Activated T-helper 1 cell treated with anti-CD3 and anti-CD28 coated beads, Interleukin-12 subunit alpha, Interleukin-12 subunit beta, Interleukin-2, Interleukin-4 antibody, amounts not matched to agents 30 ng/mL and 10 ng/mL and 1 ng/mL, durations not matched to agents 14 hours and 24 hours and 36 hours (primary cell): ENCODE results near the gene CLDN22. TPM values are rescaled to one million over a fixed set of nuclear protein-coding genes. Genes with fewer than 3 reads are reported as not detected.

ENCODE experiments used
- DNase-seq: peaks from one replicate; pipeline ENCODE4 v3.0.0; 2021; ENCODE audit warnings: low spot score
- H3K27ac Mint-ChIP-seq: one replicate; pipeline ENCODE4 v1.8.0; 2021; ENCODE audit warnings: mild to moderate bottlenecking, mixed read lengths
- H3K27me3 Mint-ChIP-seq: one replicate; pipeline ENCODE4 v1.8.0; 2022; ENCODE audit warnings: mild to moderate bottlenecking, moderate library complexity, mixed read lengths; ENCODE audit not compliant: insufficient read depth
- H3K36me3 Mint-ChIP-seq: one replicate; pipeline ENCODE4 v1.8.0; 2021; ENCODE audit warnings: low read depth, mixed read lengths
- H3K4me1 Mint-ChIP-seq: one replicate; pipeline ENCODE4 v1.8.0; 2021; ENCODE audit warnings: low read depth, mixed read lengths
- H3K4me3 Mint-ChIP-seq: one replicate; pipeline ENCODE4 v1.8.0; 2021; ENCODE audit warnings: mild to moderate bottlenecking, moderate library complexity, mixed read lengths
- H3K9me3 Mint-ChIP-seq: one replicate; pipeline ENCODE4 v1.8.0; 2021; ENCODE audit warnings: mixed read lengths
- intact Hi-C: fragments of 100-400 bp; cut with micrococcal nuclease; formaldehyde crosslinking; loops from one replicate; pipeline ENCODE4 v1.15.1; 2024
- total RNA-seq: library from RNA; stranded (reverse); gene quantifications from 2 replicates; pipeline ENCODE4 v1.2.3, GENCODE V29; 2022

The CLDN22 gene
- not detected in 2 replicates for total RNA-seq

DNA sequence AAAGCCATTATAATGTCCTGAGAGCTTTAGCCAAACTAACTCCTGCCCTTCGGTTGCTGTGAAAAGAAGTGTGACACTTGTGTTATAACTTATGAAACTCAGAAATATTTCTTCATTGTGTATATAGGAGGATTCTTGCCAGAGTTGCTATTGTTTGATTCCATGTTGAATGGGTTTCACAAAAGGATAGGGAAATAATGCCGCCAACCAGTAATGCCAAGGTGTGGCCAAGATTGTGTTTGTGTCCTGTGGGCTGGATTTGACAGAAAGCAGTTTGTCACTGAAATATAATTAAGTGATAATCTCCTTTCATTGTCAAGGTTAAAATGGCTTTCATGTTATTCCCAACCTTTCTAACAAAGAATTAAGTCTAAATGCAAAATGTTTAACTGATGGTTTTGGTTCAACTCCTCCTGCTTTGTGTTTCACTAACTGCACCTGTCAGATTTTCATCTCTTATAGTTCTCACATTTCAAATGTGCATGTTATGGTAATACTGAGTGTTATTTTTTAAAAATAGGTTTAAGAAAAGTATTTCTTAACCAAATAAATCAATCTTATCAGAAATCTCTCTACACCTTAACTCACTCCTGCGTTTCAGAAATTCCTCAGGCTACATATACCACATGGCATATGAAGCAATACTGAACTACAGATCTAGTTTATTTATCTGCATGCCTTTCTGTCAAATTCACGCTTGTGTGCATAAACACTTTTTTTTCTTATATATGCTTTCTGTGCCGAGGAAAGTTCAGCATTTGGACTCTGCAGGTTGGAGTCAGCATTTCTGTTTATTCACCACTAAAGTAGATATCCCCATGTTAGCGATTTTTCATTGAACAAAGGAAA is at the start of gene CLDN22:
Gene CLDN22, minus strand, starts transcription at position 66 of the 849 bp plus-strand sequence. Its CDS starts 58 bp downstream, at position 8.
- no peak for DNase-seq
- intact Hi-C loops, result no loop called here
- Mint-ChIP-seq H3K27ac (no peak within 1 kb of the TSS), H3K36me3 (no peaks in the 10 kb centered on the region), H3K4me1 (peaks cover 13% of the 10 kb centered on the region), H3K9me3 (no peaks in the 10 kb centered on the region), H3K27me3 (no peaks in the 10 kb centered on the region), H3K4me3 (no peak within 1 kb of the TSS)

DNA sequence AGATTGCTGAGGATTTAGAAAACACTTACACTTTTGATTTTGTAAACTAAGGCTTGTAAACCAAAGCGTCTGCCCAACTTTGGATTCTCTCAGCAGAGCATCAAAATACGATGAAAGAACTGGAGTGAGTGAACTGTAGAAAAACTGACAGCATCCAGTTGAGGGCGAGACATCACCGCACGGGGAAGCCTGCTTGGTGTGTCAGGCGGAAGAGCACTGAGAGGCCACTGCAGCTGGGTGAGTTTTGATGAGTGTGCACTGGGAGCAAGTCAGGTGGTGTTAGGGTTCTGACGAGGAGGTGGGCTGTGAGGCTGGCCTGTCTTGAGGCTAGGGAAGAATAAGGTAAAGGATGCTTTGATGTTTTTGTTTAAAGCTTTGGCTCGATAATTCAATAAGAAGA is 49.0 kb upstream of the CLDN22 start:
- intact Hi-C loops, result no loop called here
- peaks cover 11% of the 10 kb centered on the region for H3K9me3 Mint-ChIP-seq

DNA sequence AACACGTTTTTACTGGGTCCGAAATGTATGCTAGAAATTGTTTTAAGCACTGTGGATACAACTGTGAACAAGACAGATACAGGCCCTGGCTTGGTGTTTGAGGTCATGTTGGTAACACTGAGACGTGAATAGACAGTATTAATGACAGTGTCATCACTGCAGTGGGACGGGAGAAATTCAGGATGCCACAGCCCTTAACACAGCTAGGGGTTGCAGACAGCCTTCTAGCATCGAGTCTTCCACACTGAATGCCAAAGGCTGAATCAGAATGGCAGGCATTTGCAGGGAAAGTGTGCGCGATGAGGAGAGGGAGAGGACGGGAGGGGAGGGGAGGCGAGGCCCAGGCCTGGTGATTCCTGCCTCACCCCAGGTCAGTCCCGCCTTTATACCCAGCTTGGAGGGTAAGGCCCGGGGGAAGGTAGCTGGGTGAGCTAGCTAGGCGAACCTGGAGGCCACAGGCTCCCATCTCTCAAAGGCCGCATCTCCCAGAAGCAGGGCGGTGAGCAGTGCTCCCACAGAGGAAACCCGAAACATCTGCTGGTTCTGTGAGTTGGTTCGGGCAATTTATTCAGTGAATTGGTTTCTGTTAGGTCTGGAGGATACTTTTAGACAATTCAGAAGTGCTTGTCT is 46.2 kb upstream of the CLDN22 start:
- Mint-ChIP-seq H3K36me3 (no peaks in the 10 kb centered on the region), H3K4me3 (no peak overlapping the region), H3K4me1 (no peaks in the 10 kb centered on the region), H3K9me3 (no peaks in the 10 kb centered on the region), H3K27me3 (peaks cover 2% of the 10 kb centered on the region), H3K27ac (no peak overlapping the region)
- no peak for DNase-seq
- intact Hi-C loops, result no loop called here

More for the DNA sequence above, 49.0 kb upstream of the CLDN22 start:
- peaks cover 3% of the 10 kb centered on the region for H3K27me3 Mint-ChIP-seq
- DNase-seq, result no peak
- H3K36me3 Mint-ChIP-seq, result no peaks in the 10 kb centered on the region
- H3K27ac Mint-ChIP-seq, result no peak overlapping the region
- no peak overlapping the region for H3K4me3 Mint-ChIP-seq
- no peaks in the 10 kb centered on the region for H3K4me1 Mint-ChIP-seq

DNA sequence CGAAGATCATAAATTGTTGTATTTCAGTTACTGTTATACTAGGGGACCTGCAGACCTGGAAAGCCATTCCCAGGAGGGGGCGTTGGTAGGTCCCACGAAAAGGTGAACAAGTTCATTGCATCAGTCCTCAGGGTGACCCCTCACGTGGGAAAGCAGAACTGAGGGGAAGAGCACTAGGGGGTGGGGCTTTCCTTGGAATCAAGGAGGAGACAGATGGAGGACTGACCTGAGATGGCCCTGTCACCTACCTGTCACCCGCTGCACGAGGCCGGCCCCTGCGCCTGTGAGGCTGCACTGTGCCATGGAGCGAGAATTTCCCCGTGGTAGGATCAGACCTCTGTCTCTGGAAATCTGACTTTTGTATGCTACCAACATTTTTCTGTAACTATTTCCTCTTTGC is 43.9 kb upstream of the CLDN22 start:
- H3K9me3 Mint-ChIP-seq, result no peaks in the 10 kb centered on the region
- H3K36me3 Mint-ChIP-seq, result no peaks in the 10 kb centered on the region
- no peaks in the 10 kb centered on the region for H3K4me1 Mint-ChIP-seq
- no peak overlapping the region for H3K27ac Mint-ChIP-seq
- DNase-seq, result no peak
- intact Hi-C loops, result no loop called here
- no peak overlapping the region for H3K4me3 Mint-ChIP-seq
- peaks cover 2% of the 10 kb centered on the region for H3K27me3 Mint-ChIP-seq

DNA sequence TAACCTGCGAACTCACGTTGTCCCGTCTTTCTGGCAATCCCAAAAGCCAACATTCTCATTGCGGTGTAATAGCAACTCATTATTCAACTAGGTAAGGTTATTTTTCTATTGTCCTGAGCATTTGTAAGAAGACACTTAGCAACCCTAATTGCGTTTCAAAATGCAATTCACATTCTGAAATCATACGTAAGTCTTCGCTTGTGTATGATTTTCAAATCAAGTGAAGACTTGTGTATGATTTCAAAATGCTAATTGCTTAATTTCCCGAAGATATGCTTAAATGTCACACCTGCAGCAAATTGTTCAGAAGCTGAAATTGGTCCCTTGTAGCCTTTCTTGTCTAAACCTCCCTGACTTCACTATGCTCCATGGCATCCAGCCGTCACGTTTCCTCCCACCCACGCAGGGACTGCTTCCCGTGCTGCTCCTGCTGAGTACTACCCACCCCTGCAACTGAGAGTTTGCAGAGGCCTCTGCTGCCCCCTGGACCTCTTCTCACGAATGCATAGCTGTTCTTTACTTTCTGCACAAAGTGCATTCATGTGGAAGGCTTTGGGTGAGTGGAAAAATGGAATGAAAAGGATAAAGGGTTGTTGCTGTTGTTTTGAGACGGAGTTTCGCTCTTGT is 43.0 kb upstream of the CLDN22 start:
- peaks cover 2% of the 10 kb centered on the region for H3K27me3 Mint-ChIP-seq
- no peak for DNase-seq

DNA sequence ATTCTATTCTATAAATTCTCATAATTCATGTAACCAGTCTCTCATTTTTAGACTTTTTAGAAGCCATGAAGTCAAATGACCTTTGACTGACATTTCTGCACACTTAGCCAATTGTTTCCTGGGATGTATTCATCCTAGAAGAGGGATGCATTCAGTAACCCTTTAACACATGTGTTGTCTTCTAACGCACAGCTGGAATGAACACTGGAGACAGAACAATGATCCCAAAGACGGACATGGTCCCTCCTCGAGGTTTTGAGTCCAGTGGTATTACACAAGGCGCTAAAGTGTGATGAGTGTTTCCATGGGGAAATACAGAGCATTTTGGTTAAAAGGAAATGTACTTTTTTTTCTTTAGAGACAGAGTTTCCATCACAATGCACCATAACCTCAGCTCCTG is 42.0 kb upstream of the CLDN22 start:
- Mint-ChIP-seq H3K27ac (no peak overlapping the region), H3K4me3 (no peak overlapping the region), H3K4me1 (no peaks in the 10 kb centered on the region), H3K9me3 (no peaks in the 10 kb centered on the region), H3K36me3 (no peaks in the 10 kb centered on the region), H3K27me3 (peaks cover 2% of the 10 kb centered on the region)
- intact Hi-C loops, result no loop called here
- DNase-seq, result no peak

More for the DNA sequence above, 43.0 kb upstream of the CLDN22 start:
- no peaks in the 10 kb centered on the region for H3K36me3 Mint-ChIP-seq
- H3K4me3 Mint-ChIP-seq, result no peak overlapping the region
- intact Hi-C loops, result no loop called here
- no peaks in the 10 kb centered on the region for H3K9me3 Mint-ChIP-seq
- H3K27ac Mint-ChIP-seq, result no peak overlapping the region
- H3K4me1 Mint-ChIP-seq, result no peaks in the 10 kb centered on the region

DNA sequence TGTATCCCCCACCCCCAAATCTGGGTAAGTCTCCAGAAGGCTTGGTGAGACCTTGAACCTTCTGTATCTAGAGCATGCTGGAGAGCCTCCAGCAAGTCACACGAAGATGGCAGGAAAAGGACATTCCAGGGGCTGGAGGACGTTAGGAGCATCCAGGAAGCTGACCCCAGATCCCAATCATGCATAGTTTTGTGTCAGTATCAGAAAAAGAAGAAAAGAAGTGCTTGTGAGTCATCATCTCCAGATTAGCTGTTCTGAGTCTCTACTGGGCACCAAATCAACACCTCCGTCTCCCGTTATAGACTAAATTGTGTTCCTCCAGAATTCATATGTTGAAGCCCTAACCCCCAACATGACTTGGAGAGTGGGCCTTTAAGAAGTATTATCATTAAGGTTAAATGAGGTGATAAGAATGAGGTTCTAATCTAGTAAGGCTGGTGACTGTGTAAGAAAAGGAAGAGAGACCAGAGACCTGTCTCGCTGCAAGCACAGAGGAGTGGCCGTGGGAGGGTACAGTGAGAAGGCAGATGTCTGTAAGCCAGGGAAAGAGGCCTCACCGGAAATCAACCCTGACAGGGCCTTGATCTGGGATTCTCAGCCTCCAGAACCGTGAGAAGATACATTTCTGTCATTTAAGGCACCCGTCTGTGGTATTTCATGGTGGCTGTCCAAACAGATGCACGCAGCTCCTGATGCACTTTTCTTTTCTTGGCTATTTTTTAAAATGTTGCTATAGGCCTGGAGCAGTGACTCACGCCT is 40.3 kb upstream of the CLDN22 start:
- intact Hi-C loops, result no loop called here
- Mint-ChIP-seq H3K4me3 (no peak overlapping the region), H3K4me1 (no peaks in the 10 kb centered on the region), H3K9me3 (no peaks in the 10 kb centered on the region), H3K36me3 (no peaks in the 10 kb centered on the region), H3K27me3 (no peaks in the 10 kb centered on the region), H3K27ac (no peak overlapping the region)
- DNase-seq, result no peak

DNA sequence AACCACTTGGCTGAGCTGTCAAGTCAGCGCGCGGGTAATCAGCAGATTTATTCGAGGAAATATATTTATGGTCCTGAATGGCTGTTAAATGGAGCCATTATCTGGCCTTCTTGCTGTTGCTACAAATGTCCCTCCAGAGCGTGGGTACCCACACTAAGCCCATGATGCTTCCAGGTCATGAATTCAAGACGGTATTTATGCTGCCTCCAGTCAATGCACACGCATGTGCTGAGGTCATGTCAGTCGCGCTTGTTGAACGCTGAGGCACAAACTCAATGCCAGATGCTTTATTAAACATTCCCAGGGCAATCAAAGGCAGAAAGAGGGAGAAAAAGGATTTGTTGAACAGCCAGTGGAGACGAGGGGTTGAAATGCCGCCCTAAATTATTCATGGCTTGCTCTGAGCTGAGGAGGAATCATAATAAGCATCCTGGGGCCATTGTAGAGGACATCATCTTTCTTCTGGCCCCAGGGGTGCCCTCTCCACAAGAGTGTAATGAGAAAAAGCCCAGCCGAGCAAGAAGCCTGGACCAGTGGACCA is 38.2 kb upstream of the CLDN22 start:
- Mint-ChIP-seq H3K4me3 (no peak overlapping the region), H3K27ac (no peak overlapping the region), H3K36me3 (no peaks in the 10 kb centered on the region), H3K4me1 (no peaks in the 10 kb centered on the region), H3K9me3 (no peaks in the 10 kb centered on the region), H3K27me3 (no peaks in the 10 kb centered on the region)
- DNase-seq, result no peak
- intact Hi-C loops, result no loop called here

DNA sequence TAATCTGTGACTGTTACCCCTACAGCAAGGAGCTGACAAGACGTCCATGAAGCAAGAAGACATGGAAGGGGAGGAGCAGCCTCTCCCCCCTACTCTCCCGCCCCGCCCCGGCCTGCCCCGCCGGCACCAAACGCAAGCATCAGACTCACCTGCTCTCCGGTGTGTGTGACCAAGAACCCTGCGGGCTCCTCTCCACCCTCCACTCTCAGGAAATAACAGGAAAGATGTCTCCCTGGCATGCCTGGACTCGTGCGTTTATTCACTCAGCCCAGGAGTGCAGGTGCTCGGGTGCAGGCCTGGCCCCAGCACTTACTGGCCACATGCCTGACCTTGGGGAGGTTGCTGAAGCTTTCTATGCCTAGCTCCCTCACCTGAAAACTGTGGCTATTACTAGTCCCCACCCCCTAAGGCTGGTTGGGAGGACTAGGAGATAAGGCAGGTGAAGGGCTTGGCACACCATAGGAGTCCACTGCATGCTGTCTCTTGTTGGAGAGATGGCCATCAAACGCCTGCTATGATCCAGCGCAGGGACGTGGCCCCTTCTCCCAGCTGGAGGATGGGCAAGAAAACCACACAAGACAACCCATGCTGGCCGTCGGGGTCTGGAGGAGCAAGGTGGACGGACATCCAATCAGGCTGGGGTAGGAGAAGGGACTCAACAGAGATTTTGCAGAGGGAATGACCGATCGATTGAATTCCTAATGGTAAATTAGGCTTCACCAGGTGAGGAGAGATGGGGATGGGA is 37.0 kb upstream of the CLDN22 start:
- H3K9me3 Mint-ChIP-seq, result no peaks in the 10 kb centered on the region
- no peaks in the 10 kb centered on the region for H3K4me1 Mint-ChIP-seq
- no peak overlapping the region for H3K4me3 Mint-ChIP-seq
- intact Hi-C loops, result no loop called here
- DNase-seq, result no peak
- H3K27me3 Mint-ChIP-seq, result no peaks in the 10 kb centered on the region
- no peak overlapping the region for H3K27ac Mint-ChIP-seq
- no peaks in the 10 kb centered on the region for H3K36me3 Mint-ChIP-seq

DNA sequence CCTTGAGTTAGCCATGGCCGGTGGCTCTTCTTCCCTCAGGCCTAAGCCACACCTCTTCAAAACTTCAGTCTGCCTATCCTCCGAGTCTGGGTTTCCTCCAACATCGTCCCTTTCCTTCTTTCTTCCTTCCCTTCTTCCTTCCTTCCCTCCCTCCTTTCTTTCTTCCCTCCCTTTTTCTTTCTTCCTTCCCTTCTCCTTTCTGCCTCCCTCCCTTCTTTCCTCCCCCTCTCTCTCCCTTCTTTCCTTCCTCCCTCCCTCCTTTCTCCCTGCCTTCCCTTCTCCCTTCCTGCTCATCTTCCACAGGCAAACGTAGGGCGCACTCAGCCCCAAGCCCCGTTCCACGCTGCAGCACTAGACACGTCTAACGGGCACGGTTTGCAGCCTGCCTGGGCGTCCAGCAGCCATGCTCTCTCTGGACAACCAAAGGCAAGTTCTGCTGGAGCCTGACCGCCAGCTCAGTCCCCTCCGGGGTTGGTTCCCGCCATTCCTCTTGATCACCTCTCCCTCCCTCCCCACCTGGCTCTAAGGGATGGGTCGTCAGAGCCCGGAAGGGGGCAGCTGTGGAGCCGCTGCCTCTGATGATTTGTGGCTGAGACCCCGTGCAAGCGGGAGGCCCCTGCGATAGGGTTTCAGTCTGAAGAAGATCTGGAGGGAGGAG is 36.2 kb upstream of the CLDN22 start:
- H3K4me1 Mint-ChIP-seq, result no peaks in the 10 kb centered on the region
- H3K9me3 Mint-ChIP-seq, result no peaks in the 10 kb centered on the region
- H3K27me3 Mint-ChIP-seq, result no peaks in the 10 kb centered on the region
- intact Hi-C loops, result no loop called here
- H3K36me3 Mint-ChIP-seq, result no peaks in the 10 kb centered on the region
- H3K27ac Mint-ChIP-seq, result no peak overlapping the region
- H3K4me3 Mint-ChIP-seq, result no peak overlapping the region
- no peak for DNase-seq

DNA sequence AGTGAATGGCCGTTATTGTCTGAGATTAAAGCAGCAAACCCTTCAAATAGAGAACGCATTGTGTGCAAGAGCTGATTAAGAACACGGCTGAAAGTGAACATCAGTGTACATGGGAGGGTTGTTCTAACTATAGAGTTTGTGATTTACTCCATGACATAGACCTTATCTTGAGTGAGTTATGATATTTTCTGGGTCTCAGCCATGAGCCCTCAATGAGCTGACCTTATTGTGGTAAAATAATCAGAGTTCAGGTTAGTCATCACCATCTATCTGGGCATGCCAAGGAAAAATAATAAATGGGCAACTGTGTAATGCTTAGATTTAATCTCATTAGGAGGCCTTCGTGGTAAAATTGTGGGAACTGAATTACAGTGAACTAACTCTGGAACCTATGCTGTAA is 35.3 kb upstream of the CLDN22 start:
- Mint-ChIP-seq H3K4me3 (no peak overlapping the region), H3K27ac (no peak overlapping the region), H3K4me1 (no peaks in the 10 kb centered on the region), H3K27me3 (no peaks in the 10 kb centered on the region), H3K9me3 (no peaks in the 10 kb centered on the region), H3K36me3 (no peaks in the 10 kb centered on the region)
- intact Hi-C loops, result no loop called here
- no peak for DNase-seq

DNA sequence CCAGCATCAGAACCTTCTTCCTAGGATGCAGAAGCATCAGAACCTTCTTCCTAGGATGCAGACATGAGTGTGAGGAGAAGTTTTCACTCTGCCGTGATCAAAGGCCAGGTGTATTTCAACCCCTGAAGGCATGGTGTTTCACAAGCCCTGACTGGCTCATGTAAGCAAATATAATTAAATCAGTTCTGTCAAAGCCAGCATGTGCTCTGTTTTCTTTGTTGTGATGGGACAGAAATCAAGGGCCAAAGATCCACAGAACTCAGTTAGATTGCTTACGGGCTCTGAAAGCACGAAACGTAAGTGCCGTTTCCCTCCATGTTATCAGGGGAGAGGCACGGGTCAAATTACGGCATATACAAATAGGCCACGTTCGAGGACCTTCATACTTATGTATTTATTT is 34.1 kb upstream of the CLDN22 start:
- Mint-ChIP-seq H3K4me3 (no peak overlapping the region), H3K27me3 (no peaks in the 10 kb centered on the region), H3K4me1 (peaks cover 4% of the 10 kb centered on the region), H3K9me3 (no peaks in the 10 kb centered on the region), H3K36me3 (no peaks in the 10 kb centered on the region), H3K27ac (no peak overlapping the region)
- no peak for DNase-seq
- intact Hi-C loops, result no loop called here
